Mammary epithelial cell (primary cell): Measurements from ENCODE around the gene NOX4.
"Not testable (repeated sequence)": the region's sequence is repeated elsewhere in the genome, so short reads cannot be mapped to it uniquely, and the experiment has no call there.

ENCODE experiments used
- EZH2 ChIP-seq: IDR thresholded peaks from 2 replicates; pipeline ENCODE4 v1.6.1; 2012; ENCODE audit warnings: low read length, inconsistent platforms, borderline replicate concordance
- TF ChIP-seq, protein P1 (sequence below), 2 donors: IDR thresholded peaks in 1 of 2; conservative IDR thresholded peaks in 1 of 2; 2 replicates each; pipeline ENCODE4 v1.5.1; 2011 to 2012; ENCODE audit warnings: inconsistent platforms in 2 of 2, low read length in 2 of 2, mild to moderate bottlenecking in 2 of 2, control low read depth in 1 of 2, low read depth in 1 of 2; ENCODE audit not compliant: insufficient read depth in 1 of 2; ENCODE audit errors: extremely low read depth in 1 of 2

GRCh38 chr11:89331940-89332339 is 159.2 kb downstream of the NOX4 start:
- TF ChIP-seq, protein P1, sequence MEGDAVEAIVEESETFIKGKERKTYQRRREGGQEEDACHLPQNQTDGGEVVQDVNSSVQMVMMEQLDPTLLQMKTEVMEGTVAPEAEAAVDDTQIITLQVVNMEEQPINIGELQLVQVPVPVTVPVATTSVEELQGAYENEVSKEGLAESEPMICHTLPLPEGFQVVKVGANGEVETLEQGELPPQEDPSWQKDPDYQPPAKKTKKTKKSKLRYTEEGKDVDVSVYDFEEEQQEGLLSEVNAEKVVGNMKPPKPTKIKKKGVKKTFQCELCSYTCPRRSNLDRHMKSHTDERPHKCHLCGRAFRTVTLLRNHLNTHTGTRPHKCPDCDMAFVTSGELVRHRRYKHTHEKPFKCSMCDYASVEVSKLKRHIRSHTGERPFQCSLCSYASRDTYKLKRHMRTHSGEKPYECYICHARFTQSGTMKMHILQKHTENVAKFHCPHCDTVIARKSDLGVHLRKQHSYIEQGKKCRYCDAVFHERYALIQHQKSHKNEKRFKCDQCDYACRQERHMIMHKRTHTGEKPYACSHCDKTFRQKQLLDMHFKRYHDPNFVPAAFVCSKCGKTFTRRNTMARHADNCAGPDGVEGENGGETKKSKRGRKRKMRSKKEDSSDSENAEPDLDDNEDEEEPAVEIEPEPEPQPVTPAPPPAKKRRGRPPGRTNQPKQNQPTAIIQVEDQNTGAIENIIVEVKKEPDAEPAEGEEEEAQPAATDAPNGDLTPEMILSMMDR (conservative IDR thresholded peaks at IDR 0.05 in 1 of 2, IDR thresholded peaks at IDR 0.05 in 1 of 2; ENCODE audit: extremely low read depth in 1 of 2, insufficient read depth in 1 of 2, low read depth in 1 of 2, low read length in 2 of 2), result not testable (repeated sequence)
- TF ChIP-seq EZH2, result not testable (repeated sequence)
